Activated naive CD8-positive, alpha-beta T cell treated with anti-CD3 and anti-CD28 coated beads for 36 hours (primary cell): ENCODE data around the gene TRIP13. TPM values are rescaled to one million over a fixed set of nuclear protein-coding genes. Genes with fewer than 3 reads are reported as not detected.
A peak's percentile ranks its signal among the peaks of the same experiment; 100 is the strongest.

Experiments used
- DNase-seq: peaks from one replicate; pipeline ENCODE4 v3.0.0; 2021
- H3K27ac Mint-ChIP-seq: one replicate; pipeline ENCODE4 v1.8.0; 2022; ENCODE audit warnings: mild to moderate bottlenecking, moderate library complexity, mixed read lengths
- H3K27me3 Mint-ChIP-seq: one replicate; pipeline ENCODE4 v1.8.0; 2022; ENCODE audit warnings: mild to moderate bottlenecking, mixed read lengths
- H3K36me3 Mint-ChIP-seq: one replicate; pipeline ENCODE4 v1.8.0; 2021; ENCODE audit warnings: mild to moderate bottlenecking, mixed read lengths
- H3K4me1 Mint-ChIP-seq: one replicate; pipeline ENCODE4 v1.8.0; 2021; ENCODE audit warnings: mixed read lengths
- H3K4me3 Mint-ChIP-seq: one replicate; pipeline ENCODE4 v1.8.0; 2022; ENCODE audit warnings: mild to moderate bottlenecking, moderate library complexity, mixed read lengths
- H3K9me3 Mint-ChIP-seq: one replicate; pipeline ENCODE4 v1.8.0; 2022; ENCODE audit warnings: mixed read lengths
- total RNA-seq, 2 experiments: library from RNA; stranded (reverse); gene quantifications; one replicate each; pipeline ENCODE4 v1.2.3, GENCODE V29; 2021

Gene TRIP13
- total RNA-seq, 2 experiments from 2014 or later, result 44.2 to 44.6 TPM

GRCh38 chr5:961711-962240, 69.1 kb downstream of the TRIP13 start:
- peaks cover 38% of the 10 kb centered on the region for H3K4me1 Mint-ChIP-seq
- DNase-seq, result no peak

GRCh38 chr5:962386-962785, 69.7 kb downstream of the TRIP13 start:
- Mint-ChIP-seq H3K27ac (no peak overlapping the region), H3K36me3 (no peaks in the 10 kb centered on the region), H3K9me3 (no peaks in the 10 kb centered on the region), H3K27me3 (peaks cover 42% of the 10 kb centered on the region), H3K4me1 (peaks cover 32% of the 10 kb centered on the region), H3K4me3 (no peak overlapping the region)
- DNase-seq, result no peak

More at GRCh38 chr5:961711-962240, 69.1 kb downstream of the TRIP13 start:
- H3K4me3 Mint-ChIP-seq, result no peak overlapping the region
- no peaks in the 10 kb centered on the region for H3K36me3 Mint-ChIP-seq
- no peaks in the 10 kb centered on the region for H3K9me3 Mint-ChIP-seq
- H3K27me3 Mint-ChIP-seq, result peaks cover 39% of the 10 kb centered on the region
- H3K27ac Mint-ChIP-seq, result no peak overlapping the region

- Mint-ChIP-seq H3K27ac (no peak overlapping the region), H3K36me3 (no peaks in the 10 kb centered on the region), H3K27me3 (peaks cover 46% of the 10 kb centered on the region), H3K4me3 (no peak overlapping the region), H3K4me1 (peaks cover 28% of the 10 kb centered on the region), H3K9me3 (no peaks in the 10 kb centered on the region)
- no peak for DNase-seq
Observed at GRCh38 chr5:962801-963200, 70.1 kb downstream of the TRIP13 start.

GRCh38 chr5:963310-963672, 70.6 kb downstream of the TRIP13 start:
- Mint-ChIP-seq H3K9me3 (no peaks in the 10 kb centered on the region), H3K27me3 (peaks cover 51% of the 10 kb centered on the region), H3K27ac (peak overlapping the region; percentile 89), H3K4me1 (peaks cover 25% of the 10 kb centered on the region), H3K36me3 (no peaks in the 10 kb centered on the region), H3K4me3 (peak overlapping the region; percentile 62)
- DNase-seq, result no peak

GRCh38 chr5:963673-964531, 71.2 kb downstream of the TRIP13 start:
- no peaks in the 10 kb centered on the region for H3K9me3 Mint-ChIP-seq
- DNase-seq, result peak; percentile 77
- no peaks in the 10 kb centered on the region for H3K36me3 Mint-ChIP-seq
- H3K27ac Mint-ChIP-seq, result peak overlapping the region; percentile 89
- peaks cover 30% of the 10 kb centered on the region for H3K4me1 Mint-ChIP-seq
- peak overlapping the region; percentile 62 for H3K4me3 Mint-ChIP-seq
- peaks cover 57% of the 10 kb centered on the region for H3K27me3 Mint-ChIP-seq

GRCh38 chr5:964821-965220, 72.1 kb downstream of the TRIP13 start:
- no peaks in the 10 kb centered on the region for H3K9me3 Mint-ChIP-seq
- H3K36me3 Mint-ChIP-seq, result no peaks in the 10 kb centered on the region
- peak overlapping the region; percentile 51 for H3K27ac Mint-ChIP-seq
- peaks cover 38% of the 10 kb centered on the region for H3K4me1 Mint-ChIP-seq
- peak overlapping the region; percentile 47 for H3K4me3 Mint-ChIP-seq
- H3K27me3 Mint-ChIP-seq, result peaks cover 64% of the 10 kb centered on the region
- DNase-seq, result no peak

- H3K4me3 Mint-ChIP-seq, result no peak overlapping the region
Observed at GRCh38 chr5:965604-966344, 73.1 kb downstream of the TRIP13 start.

GRCh38 chr5:966345-966710, 73.6 kb downstream of the TRIP13 start:
- H3K27me3 Mint-ChIP-seq, result peaks cover 70% of the 10 kb centered on the region
- H3K4me3 Mint-ChIP-seq, result no peak overlapping the region
- H3K27ac Mint-ChIP-seq, result no peak overlapping the region
- DNase-seq, result no peak
- peaks cover 36% of the 10 kb centered on the region for H3K4me1 Mint-ChIP-seq
- no peaks in the 10 kb centered on the region for H3K36me3 Mint-ChIP-seq
- H3K9me3 Mint-ChIP-seq, result no peaks in the 10 kb centered on the region

More at GRCh38 chr5:965604-966344, 73.1 kb downstream of the TRIP13 start:
- H3K4me1 Mint-ChIP-seq, result peaks cover 36% of the 10 kb centered on the region
- H3K27ac Mint-ChIP-seq, result no peak overlapping the region
- H3K27me3 Mint-ChIP-seq, result peaks cover 65% of the 10 kb centered on the region
- no peaks in the 10 kb centered on the region for H3K36me3 Mint-ChIP-seq
- H3K9me3 Mint-ChIP-seq, result no peaks in the 10 kb centered on the region
- DNase-seq, result no peak

GRCh38 chr5:966941-967340, 74.3 kb downstream of the TRIP13 start:
- H3K4me1 Mint-ChIP-seq, result peaks cover 36% of the 10 kb centered on the region
- H3K4me3 Mint-ChIP-seq, result no peak overlapping the region
- no peaks in the 10 kb centered on the region for H3K36me3 Mint-ChIP-seq

More at GRCh38 chr5:966941-967340, 74.3 kb downstream of the TRIP13 start:
- Mint-ChIP-seq H3K27ac (no peak overlapping the region), H3K27me3 (peaks cover 76% of the 10 kb centered on the region), H3K9me3 (no peaks in the 10 kb centered on the region)
- DNase-seq, result no peak

Other genes starting within 250 kb of the TRIP13 start
- gene TPPP, start 199.5 kb upstream of the TRIP13 start, total RNA-seq, result under 1 TPM in 1 of 2 experiments, not detected in 1; 0.08 TPM
- not detected for gene ZDHHC11B, start 108.2 kb upstream of the TRIP13 start, total RNA-seq
- gene ZDHHC11, start 41.9 kb upstream of the TRIP13 start, total RNA-seq, result 1 to 10 TPM; 4.5 to 5.5 TPM
- 10 to 100 TPM; 50.1 to 51.6 TPM for gene BRD9, start 83 bp upstream of the TRIP13 start, total RNA-seq
- under 1 TPM; 0.66 to 0.82 TPM for gene NKD2, start 115.9 kb downstream of the TRIP13 start, total RNA-seq
- 10 to 100 TPM; 14.0 to 14.6 TPM for gene SLC12A7, start 219.2 kb downstream of the TRIP13 start, total RNA-seq